Hepatocyte (in vitro differentiated cells): ENCODE results near the gene PPP1R14B.

Source experiments
- EZH2 ChIP-seq: fragments of 200-600 bp; sonication (generic); IDR thresholded peaks from 2 replicates; pipeline ENCODE4 v1.6.1; 2016; ENCODE audit warnings: antibody characterized with exemption, mild to moderate bottlenecking, borderline replicate concordance
- EZH2phosphoT487 ChIP-seq: fragments of 200-600 bp; sonication (generic); IDR thresholded peaks from one replicate; pipeline ENCODE4 v1.6.1; 2018; ENCODE audit warnings: antibody characterized with exemption, mild to moderate bottlenecking, low read depth, moderate library complexity; ENCODE audit not compliant: unreplicated experiment, severe bottlenecking
- TF ChIP-seq, protein P1 (sequence below): fragments of 200-600 bp; sonication (generic); IDR thresholded peaks from 2 replicates; pipeline ENCODE4 v1.5.1; 2016; ENCODE audit warnings: antibody characterized with exemption, mild to moderate bottlenecking; ENCODE audit not compliant: poor library complexity

DNA sequence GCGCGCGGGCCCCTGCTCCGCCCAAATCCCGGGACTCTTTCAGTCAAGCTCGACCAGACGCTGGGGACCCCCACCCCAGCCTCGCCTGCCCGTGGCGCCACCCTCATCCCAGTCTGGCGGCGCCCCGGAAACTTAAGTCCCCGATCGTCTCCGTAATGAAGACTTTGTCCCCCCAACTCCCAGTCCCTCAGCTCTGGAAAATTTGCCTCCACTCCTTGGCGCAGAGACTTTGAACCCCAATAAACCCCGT is 4.9 kb upstream of the PPP1R14B start:
- TF ChIP-seq EZH2phosphoT487: no peak
- no peak for TF ChIP-seq EZH2
- TF ChIP-seq, protein P1, sequence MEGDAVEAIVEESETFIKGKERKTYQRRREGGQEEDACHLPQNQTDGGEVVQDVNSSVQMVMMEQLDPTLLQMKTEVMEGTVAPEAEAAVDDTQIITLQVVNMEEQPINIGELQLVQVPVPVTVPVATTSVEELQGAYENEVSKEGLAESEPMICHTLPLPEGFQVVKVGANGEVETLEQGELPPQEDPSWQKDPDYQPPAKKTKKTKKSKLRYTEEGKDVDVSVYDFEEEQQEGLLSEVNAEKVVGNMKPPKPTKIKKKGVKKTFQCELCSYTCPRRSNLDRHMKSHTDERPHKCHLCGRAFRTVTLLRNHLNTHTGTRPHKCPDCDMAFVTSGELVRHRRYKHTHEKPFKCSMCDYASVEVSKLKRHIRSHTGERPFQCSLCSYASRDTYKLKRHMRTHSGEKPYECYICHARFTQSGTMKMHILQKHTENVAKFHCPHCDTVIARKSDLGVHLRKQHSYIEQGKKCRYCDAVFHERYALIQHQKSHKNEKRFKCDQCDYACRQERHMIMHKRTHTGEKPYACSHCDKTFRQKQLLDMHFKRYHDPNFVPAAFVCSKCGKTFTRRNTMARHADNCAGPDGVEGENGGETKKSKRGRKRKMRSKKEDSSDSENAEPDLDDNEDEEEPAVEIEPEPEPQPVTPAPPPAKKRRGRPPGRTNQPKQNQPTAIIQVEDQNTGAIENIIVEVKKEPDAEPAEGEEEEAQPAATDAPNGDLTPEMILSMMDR: no peak
